Loucy (cell line): Measurements from ENCODE around the gene MALL.
"Not testable (repeated sequence)": the region's sequence is repeated elsewhere in the genome, so short reads cannot be mapped to it uniquely, and the experiment has no call there.

ENCODE experiments used
- CTCF ChIP-seq: fragments of 200-600 bp; sonication (generic); conservative IDR thresholded peaks from 2 replicates; pipeline ENCODE4 v1.5.1; 2014; ENCODE audit warnings: mild to moderate bottlenecking, antibody characterized with exemption, low read length
- EZH2phosphoT487 ChIP-seq: fragments of 200-600 bp; IDR thresholded peaks from 2 replicates; pipeline ENCODE4 v1.6.1; 2018; ENCODE audit warnings: antibody characterized with exemption, mild to moderate bottlenecking, moderate library complexity, borderline replicate concordance

DNA sequence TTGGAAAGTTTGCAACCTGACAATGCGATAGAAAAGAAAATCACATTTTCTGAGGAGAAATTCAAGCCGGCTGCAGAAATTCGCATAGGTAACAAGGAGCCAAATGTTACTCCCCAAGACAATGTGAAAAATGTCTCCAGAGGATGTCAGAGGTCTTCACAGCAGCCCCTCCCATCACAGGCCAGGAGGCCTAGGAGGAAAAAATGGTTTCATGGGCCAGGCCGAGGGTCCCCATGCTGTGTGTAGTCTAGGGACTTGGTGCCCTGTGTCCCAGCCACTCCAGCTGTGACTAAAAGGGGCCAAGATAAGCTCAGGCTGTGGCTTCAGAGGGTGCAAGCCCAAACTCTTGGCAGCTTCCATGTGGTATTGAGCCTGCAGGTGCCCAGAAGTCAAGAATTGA, 39.2 kb upstream of the MALL start:
- TF ChIP-seq CTCF, EZH2phosphoT487: not testable (repeated sequence)
